Measurements from ENCODE around the gene ELP5.

The ELP5 gene

DNA sequence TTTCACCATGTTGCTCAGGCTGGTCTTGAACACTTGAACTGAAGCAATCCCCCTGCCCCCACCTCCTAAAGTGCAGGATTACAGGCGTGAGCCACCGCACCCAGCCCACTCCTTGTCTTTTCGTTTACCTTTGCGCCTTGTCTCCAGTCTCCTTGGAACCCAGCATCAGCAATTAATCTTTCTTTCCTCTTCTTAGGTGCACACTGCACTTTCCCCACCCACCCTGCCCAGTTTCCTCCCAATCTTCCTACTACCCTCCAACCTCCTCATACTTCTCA lies 11.7 kb downstream of the ELP5 start:
- no peak overlapping the region for H3K4me2 ChIP-seq (ENCODE audit: low read depth, low read length, poor library complexity, severe bottlenecking)
- no peak overlapping the region for H2AFZ ChIP-seq (ENCODE audit: low read length)

DNA sequence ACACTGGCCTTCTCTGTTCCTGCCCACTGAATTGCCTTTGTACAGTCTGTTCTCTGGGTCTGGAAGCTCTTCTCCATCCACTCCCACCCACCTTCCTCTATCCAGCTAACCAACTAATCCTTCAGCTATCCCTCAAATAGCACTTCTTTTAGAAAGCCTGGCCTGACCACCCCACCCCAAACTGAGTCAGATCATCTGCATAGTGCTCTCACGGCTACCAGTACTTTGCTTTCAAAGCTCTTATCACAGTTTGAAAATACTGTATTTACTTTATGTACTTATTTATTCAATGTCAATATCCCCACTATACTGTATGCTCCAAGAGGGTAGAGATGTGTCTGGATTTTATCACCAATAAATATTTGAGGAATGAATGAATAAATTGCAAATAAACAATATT lies 14.8 kb downstream of the ELP5 start:
- Histone ChIP-seq H3K27me3 (ENCODE audit: insufficient read depth, low read length, poor library complexity, severe bottlenecking) (no peaks in the 10 kb centered on the region), H3K4me1 (ENCODE audit: insufficient read depth, low read length, poor library complexity, severe bottlenecking) (no peaks in the 10 kb centered on the region), H3K9me3 (ENCODE audit: insufficient read depth, low read depth, low read length) (no peaks in the 10 kb centered on the region), H2AFZ (ENCODE audit: low read length) (no peak overlapping the region), H4K20me1 (ENCODE audit: insufficient read depth, low read length, poor library complexity, severe bottlenecking) (no peaks in the 10 kb centered on the region), H3K36me3 (ENCODE audit: insufficient read depth, low read length) (no peaks in the 10 kb centered on the region), H3K9me2 (replicated peaks; ENCODE audit: low read depth, low read length) (no peaks in the 10 kb centered on the region), H3F3A (ENCODE audit: low read depth) (no peaks in the 10 kb centered on the region), H3K9ac (ENCODE audit: low read depth, low read length, poor library complexity, severe bottlenecking) (no peak overlapping the region), H3K79me2 (ENCODE audit: insufficient read depth, low read length) (no peaks in the 10 kb centered on the region), H3K4me2 (ENCODE audit: low read depth, low read length, poor library complexity, severe bottlenecking) (no peak overlapping the region), H3K4me3 (ENCODE audit: low read length, poor library complexity, severe bottlenecking) (no peak overlapping the region)
- TF ChIP-seq CTCF (conservative IDR thresholded peaks at IDR 0.05; ENCODE audit: low read length), result no peak
- TF ChIP-seq EZH2phosphoT487 (IDR thresholded peaks at IDR 0.05; ENCODE audit: borderline replicate concordance), result no peak

More for the DNA sequence above, 11.7 kb downstream of the ELP5 start:
- peaks cover 7% of the 10 kb centered on the region; the same call in 1 of the 2 replicates for H3K36me3 ChIP-seq (ENCODE audit: insufficient read depth, low read length)
- H4K20me1 ChIP-seq (ENCODE audit: insufficient read depth, low read length, poor library complexity, severe bottlenecking), result no peaks in the 10 kb centered on the region
- H3K4me3 ChIP-seq (ENCODE audit: low read length, poor library complexity, severe bottlenecking), result no peak overlapping the region
- H3K9me3 ChIP-seq (ENCODE audit: insufficient read depth, low read depth, low read length), result no peaks in the 10 kb centered on the region
- H3K27me3 ChIP-seq (ENCODE audit: insufficient read depth, low read length, poor library complexity, severe bottlenecking), result no peaks in the 10 kb centered on the region
- H3K9ac ChIP-seq (ENCODE audit: low read depth, low read length, poor library complexity, severe bottlenecking), result no peak overlapping the region
- H3K9me2 ChIP-seq (replicated peaks; ENCODE audit: low read depth, low read length), result no peaks in the 10 kb centered on the region
- no peaks in the 10 kb centered on the region for H3K4me1 ChIP-seq (ENCODE audit: insufficient read depth, low read length, poor library complexity, severe bottlenecking)
- no peaks in the 10 kb centered on the region for H3F3A ChIP-seq (ENCODE audit: low read depth)
- no peaks in the 10 kb centered on the region for H3K79me2 ChIP-seq (ENCODE audit: insufficient read depth, low read length)
- TF ChIP-seq CTCF (conservative IDR thresholded peaks at IDR 0.05; ENCODE audit: low read length) (no peak), EZH2phosphoT487 (IDR thresholded peaks at IDR 0.05; ENCODE audit: borderline replicate concordance) (no peak)

DNA sequence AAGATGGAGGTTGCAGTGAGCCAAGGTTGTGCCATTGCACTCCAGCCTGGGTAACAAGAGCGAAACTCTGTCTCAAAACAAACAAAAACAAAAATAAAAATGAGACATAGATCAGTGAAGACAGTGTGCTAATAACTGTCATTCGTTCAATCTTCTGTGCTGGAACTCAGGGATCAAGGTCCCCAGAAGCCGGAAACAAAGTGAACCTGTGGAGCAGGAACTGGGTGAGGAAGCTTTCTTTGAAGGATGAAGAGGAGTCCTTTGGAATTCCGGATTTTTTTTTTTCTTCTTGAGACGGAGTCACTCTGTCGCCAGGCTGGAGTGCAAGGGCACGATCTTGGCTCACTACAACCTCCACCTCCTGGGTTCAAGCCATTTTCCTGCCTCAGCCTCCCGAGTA lies 27.4 kb downstream of the ELP5 start:
- Histone ChIP-seq H3K4me3 (ENCODE audit: low read length, poor library complexity, severe bottlenecking) (no peak overlapping the region), H3K9me2 (replicated peaks; ENCODE audit: low read depth, low read length) (no peaks in the 10 kb centered on the region), H3K4me2 (ENCODE audit: low read depth, low read length, poor library complexity, severe bottlenecking) (no peak overlapping the region), H4K20me1 (ENCODE audit: insufficient read depth, low read length, poor library complexity, severe bottlenecking) (no peaks in the 10 kb centered on the region), H3K9me3 (ENCODE audit: insufficient read depth, low read depth, low read length) (no peaks in the 10 kb centered on the region), H3K27me3 (ENCODE audit: insufficient read depth, low read length, poor library complexity, severe bottlenecking) (no peaks in the 10 kb centered on the region), H2AFZ (ENCODE audit: low read length) (no peak overlapping the region), H3K79me2 (ENCODE audit: insufficient read depth, low read length) (no peaks in the 10 kb centered on the region), H3K36me3 (ENCODE audit: insufficient read depth, low read length) (no peaks in the 10 kb centered on the region), H3K4me1 (ENCODE audit: insufficient read depth, low read length, poor library complexity, severe bottlenecking) (peaks cover 13% of the 10 kb centered on the region), H3K9ac (ENCODE audit: low read depth, low read length, poor library complexity, severe bottlenecking) (no peak overlapping the region), H3F3A (ENCODE audit: low read depth) (0 out of 2 replicates have a peak, but pooled peaks cover 3% of the 10 kb centered on the region)
- TF ChIP-seq CTCF (conservative IDR thresholded peaks at IDR 0.05; ENCODE audit: low read length) (no peak), EZH2phosphoT487 (IDR thresholded peaks at IDR 0.05; ENCODE audit: borderline replicate concordance) (no peak)

All from Loucy (cell line).